ENCODE results near the gene DDX5.

GRCh38 chr17:64466019-64466735 is 39.9 kb downstream of the DDX5 start:
- TF ChIP-seq MYC (IDR thresholded peaks at IDR 0.05; ENCODE audit: borderline replicate concordance, low read length): no peak
- TF ChIP-seq CHD2 (IDR thresholded peaks at IDR 0.05; ENCODE audit: low read length, partially characterized antibody): no peak
- TF ChIP-seq KDM1A (IDR thresholded peaks at IDR 0.05; ENCODE audit: low read depth): no peak
- TF ChIP-seq CTCF (IDR thresholded peaks at IDR 0.05): no peak
- TF ChIP-seq KDM5A (IDR thresholded peaks at IDR 0.05): no peak
- TF ChIP-seq SMC3 (IDR thresholded peaks at IDR 0.05): no peak
- TF ChIP-seq POLR2A (IDR thresholded peaks at IDR 0.05; ENCODE audit: low read length): no peak
- TF ChIP-seq SREBF2 (IDR thresholded peaks at IDR 0.05): no peak
- no peak for TF ChIP-seq MAX (IDR thresholded peaks at IDR 0.05)

Measured in A549 (cell line).